ENCODE data around the gene RRP9.

- TF ChIP-seq YY1 (IDR thresholded peaks at IDR 0.05; ENCODE audit: insufficient read depth, insufficient read length) (no peak), SUZ12 (IDR thresholded peaks at IDR 0.05; ENCODE audit: extremely low read depth, insufficient read depth, insufficient read length) (no peak), ZNF274 (IDR thresholded peaks at IDR 0.05; ENCODE audit: low read depth, low read length) (no peak)
These were observed 12.4 kb upstream of the RRP9 start for GRCh38 chr3:51954105-51954504.

Data from NT2/D1 (cell line).